ENCODE data around the gene MGAT4C. TPM values are rescaled to one million over a fixed set of nuclear protein-coding genes. Genes with fewer than 3 reads are reported as not detected.

The MGAT4C gene
- total and polyA plus RNA-seq, 12 donors, result under 0.01 to 8.3 (median 0.94) TPM

- Histone ChIP-seq H3K9me3 (replicated peaks in 1 of 3) (no peaks in the 10 kb centered on the region), H3K36me3 (replicated peaks in 1 of 2) (no peaks in the 10 kb centered on the region), H3K4me1 (replicated peaks in 1 of 2) (no peaks in the 10 kb centered on the region), H3K27me3 (no peaks in the 10 kb centered on the region), H3K4me3 (no peak overlapping the region), H3K27ac (no peak overlapping the region)
- intact Hi-C loops (cut with DNase I), result no loop called here
- no peak for TF ChIP-seq POLR2A (IDR thresholded peaks at IDR 0.05)
- TF ChIP-seq CTCF (IDR thresholded peaks at IDR 0.05), result no peak
- DNase-seq, result no peak
- WGBS, 4 donors, result 64 to 80% (median 75%) methylated on average over 3 to 5 of the region's 5 CpGs
Observed at GRCh38 chr12:86044396-86044795, 211.8 kb downstream of the MGAT4C start.

- Histone ChIP-seq H3K27me3 (no peaks in the 10 kb centered on the region), H3K27ac (no peak overlapping the region), H3K4me3 (no peak overlapping the region), H3K4me1 (replicated peaks in 1 of 2) (no peaks in the 10 kb centered on the region), H3K36me3 (replicated peaks in 1 of 2) (no peaks in the 10 kb centered on the region), H3K9me3 (replicated peaks in 1 of 3) (no peaks in the 10 kb centered on the region)
- WGBS, 4 donors, result 58 to 77% (median 65%) methylated on average over 3 of the region's 3 CpGs
- TF ChIP-seq CTCF (IDR thresholded peaks at IDR 0.05), result no peak
- no peak for TF ChIP-seq POLR2A (IDR thresholded peaks at IDR 0.05)
- no peak for DNase-seq
- intact Hi-C loops (cut with DNase I), result no loop called here
Observed at GRCh38 chr12:86042062-86042461, 214.1 kb downstream of the MGAT4C start.

GRCh38 chr12:86018361-86018760 lies 237.8 kb downstream of the MGAT4C start:
- no peak for DNase-seq

GRCh38 chr12:86015026-86015425 lies 241.2 kb downstream of the MGAT4C start:
- DNase-seq, result no peak
- Histone ChIP-seq H3K27ac (no peak overlapping the region), H3K27me3 (no peaks in the 10 kb centered on the region), H3K4me3 (no peak overlapping the region), H3K9me3 (replicated peaks in 1 of 3) (no peaks in the 10 kb centered on the region), H3K4me1 (replicated peaks in 1 of 2) (no peaks in the 10 kb centered on the region), H3K36me3 (replicated peaks in 1 of 2) (no peaks in the 10 kb centered on the region)
- 73 to 85% (median 78%) methylated on average over 5 of the region's 5 CpGs for WGBS, 4 donors
- TF ChIP-seq CTCF (IDR thresholded peaks at IDR 0.05) (no peak), POLR2A (IDR thresholded peaks at IDR 0.05) (no peak)
- intact Hi-C loops (cut with DNase I), result no loop called here

More at GRCh38 chr12:86018361-86018760, 237.8 kb downstream of the MGAT4C start:
- no peak overlapping the region for H3K27ac ChIP-seq
- no peaks in the 10 kb centered on the region for H3K36me3 ChIP-seq (replicated peaks in 1 of 2)
- no peaks in the 10 kb centered on the region for H3K27me3 ChIP-seq
- TF ChIP-seq CTCF (IDR thresholded peaks at IDR 0.05), result no peak
- no peak for TF ChIP-seq POLR2A (IDR thresholded peaks at IDR 0.05)
- no peaks in the 10 kb centered on the region for H3K9me3 ChIP-seq (replicated peaks in 1 of 3)
- intact Hi-C loops (cut with DNase I), result no loop called here
- H3K4me3 ChIP-seq, result no peak overlapping the region
- H3K4me1 ChIP-seq (replicated peaks in 1 of 2), result no peaks in the 10 kb centered on the region
- WGBS, 4 donors, result 49 to 62% (median 57%) methylated on average over 3 of the region's 3 CpGs

Data from adrenal gland (tissue), 12 donors.